AG20443 (cell line): ENCODE results near the gene MYO16.
"Not testable (repeated sequence)": the region's sequence is repeated elsewhere in the genome, so short reads cannot be mapped to it uniquely, and the experiment has no call there.

Experiments
- DNase-seq: peaks from one replicate; pipeline ENCODE4 v3.0.0; 2012; ENCODE audit warnings: low spot score, mixed read lengths

MYO16 gene

DNA sequence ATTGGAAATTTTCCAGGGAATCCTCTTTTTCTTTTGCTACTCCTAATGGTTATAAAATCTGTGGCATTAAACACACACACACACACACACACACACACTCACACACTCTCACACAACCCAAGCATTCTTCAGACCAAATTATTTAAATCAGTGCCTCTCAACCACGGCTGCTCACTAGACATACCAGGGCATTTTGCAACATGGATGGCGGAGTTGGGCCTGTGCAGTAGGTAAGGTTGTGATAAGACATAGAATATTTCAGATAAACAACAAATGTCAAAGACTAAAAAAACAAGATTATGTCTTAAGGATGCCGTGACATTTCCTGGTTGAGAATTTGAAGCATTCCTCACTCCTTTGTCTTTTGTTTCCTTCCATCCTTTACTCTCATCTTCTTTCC, 443.1 kb downstream of the MYO16 start:
- no peak for DNase-seq

DNA sequence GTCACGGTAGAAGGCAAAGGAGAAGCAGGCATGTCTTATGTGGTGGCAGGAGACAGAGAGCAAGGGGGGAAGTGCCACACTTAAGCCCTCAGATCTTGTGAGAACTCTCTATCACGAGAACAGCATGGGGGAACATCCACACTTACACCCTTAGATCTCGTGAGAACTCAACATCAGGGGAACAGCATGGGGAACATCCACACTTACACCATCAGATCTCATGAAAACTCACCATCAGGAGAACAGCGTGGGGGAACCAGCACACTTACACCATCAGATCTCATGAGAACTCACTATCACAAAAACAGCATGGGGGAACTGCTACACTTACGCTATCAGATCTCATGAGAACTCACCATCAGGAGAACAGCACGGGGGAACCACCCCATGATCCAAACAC, 445.0 kb downstream of the MYO16 start:
- no peak for DNase-seq

DNA sequence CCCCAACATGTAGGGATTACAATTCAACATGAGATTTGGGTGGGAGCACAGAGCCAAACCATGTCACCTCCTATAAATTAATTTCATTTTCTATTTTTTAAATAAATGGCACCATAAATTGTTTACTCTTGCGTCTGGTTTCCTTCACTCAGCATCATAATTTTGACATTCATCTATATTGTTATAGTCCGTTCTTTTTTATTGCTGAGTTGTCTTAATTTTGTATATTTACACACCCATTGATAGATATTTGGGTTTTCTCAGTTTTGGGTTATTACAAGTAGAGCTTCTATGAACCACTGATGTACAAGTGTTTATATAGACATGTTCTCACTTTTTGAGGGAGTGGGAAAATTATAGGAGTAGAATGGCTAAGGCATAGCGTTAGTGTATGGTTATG, 445.4 kb downstream of the MYO16 start:
- no peak for DNase-seq

DNA sequence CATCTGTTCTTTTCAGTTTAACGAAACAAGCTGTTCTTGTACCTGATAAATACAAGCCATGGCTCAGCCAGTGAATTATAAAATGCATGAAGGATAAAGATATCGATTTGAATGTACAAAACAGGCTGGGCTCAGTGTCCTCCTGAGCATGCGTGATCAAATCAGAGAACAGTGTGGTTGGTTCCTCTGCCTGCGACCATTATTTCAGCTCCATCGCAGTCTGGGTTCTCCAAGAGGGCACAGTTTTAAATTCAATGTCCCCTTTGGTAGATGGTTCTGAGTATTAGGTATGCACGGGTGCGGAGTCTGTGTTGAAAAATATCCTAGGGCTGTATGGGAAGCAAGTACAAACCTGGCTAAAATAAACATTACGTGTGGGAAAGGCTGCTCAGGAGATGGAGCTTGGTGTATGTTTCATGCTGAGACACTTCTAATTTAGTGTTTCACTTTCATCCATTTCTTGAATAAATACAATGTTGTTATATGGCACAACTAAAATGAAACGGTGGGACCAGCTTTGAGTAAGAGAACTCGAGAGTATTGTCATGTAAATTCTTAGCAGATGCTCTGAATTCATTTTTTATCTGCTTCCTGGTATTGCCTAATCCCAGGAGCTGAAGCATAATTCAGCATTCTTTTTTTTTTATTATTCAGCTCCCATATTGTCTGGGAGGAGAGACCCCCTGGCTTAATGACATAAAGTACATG, 458.7 kb downstream of the MYO16 start:
- no peak for DNase-seq

DNA sequence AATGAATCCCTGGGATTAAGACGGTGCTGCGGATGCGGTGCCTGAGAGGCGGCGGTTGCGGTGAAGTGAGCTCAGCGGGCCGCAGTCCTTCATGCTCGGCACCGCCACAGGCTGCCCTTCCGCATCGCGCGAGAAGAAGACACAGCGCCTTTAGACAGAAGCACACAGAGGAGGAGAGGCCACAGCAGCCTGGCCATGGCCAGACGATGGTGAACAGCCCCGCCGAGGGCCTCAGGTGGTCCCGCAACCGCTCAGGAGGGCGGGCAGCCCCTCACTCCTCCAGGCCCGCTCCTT, 459.2 kb downstream of the MYO16 start:
- DNase-seq, result no peak

DNA sequence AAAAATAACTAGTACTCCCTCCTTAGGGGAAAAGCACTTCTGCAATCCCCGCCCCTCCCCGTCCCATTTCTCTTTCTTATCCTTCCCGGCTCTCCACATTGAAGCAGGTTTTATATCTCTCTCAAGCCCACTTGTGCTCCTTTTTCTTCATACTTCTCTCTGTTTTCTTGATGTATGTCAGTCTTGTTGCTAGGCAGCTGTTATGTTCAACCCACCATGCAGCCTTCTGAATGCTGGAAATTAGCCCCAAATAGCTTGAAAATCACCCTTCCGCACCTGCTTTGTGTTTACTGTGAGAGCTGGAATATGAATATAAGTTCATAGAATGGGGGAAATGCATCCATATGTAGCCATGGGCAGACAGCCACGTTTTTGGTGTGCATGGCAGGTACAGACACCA, 461.4 kb downstream of the MYO16 start:
- DNase-seq, result no peak

DNA sequence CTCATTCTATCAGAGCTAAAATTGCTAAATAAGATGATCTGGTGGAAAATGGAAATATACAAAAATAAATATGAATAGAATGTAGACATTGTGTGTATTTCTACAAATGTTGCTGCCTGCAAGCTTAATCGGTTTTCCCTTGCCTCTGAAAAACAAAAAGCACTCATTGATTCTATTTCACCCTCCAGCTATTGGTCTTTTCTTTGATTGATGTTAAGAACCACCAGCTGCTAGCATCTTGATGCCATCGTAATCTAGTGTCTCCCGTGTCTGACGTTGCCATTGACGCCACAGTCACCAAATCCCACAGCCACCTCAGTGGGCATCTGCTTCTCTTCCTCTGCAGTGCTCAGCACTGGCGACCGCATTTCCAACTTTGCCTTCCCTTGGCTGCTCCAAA, 461.8 kb downstream of the MYO16 start:
- no peak for DNase-seq

DNA sequence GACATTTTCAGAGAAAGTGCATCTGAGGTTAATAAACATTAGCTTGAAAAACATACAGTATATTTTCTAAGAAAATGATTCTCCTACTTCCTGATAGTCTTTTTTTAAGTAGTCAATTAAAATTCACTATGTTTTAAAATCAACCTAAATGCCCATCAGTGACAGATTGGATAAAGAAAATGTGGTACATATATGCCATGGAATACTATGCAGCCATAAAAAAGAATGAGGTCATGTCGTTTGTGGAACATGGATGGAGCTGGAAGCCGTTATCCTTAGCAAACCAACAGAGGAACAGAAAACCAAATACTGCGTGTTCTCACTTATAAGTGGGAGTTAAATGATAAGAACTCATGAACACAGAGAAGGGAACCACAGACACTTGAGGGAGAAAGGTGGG, 462.8 kb downstream of the MYO16 start:
- DNase-seq, result not testable (repeated sequence)

DNA sequence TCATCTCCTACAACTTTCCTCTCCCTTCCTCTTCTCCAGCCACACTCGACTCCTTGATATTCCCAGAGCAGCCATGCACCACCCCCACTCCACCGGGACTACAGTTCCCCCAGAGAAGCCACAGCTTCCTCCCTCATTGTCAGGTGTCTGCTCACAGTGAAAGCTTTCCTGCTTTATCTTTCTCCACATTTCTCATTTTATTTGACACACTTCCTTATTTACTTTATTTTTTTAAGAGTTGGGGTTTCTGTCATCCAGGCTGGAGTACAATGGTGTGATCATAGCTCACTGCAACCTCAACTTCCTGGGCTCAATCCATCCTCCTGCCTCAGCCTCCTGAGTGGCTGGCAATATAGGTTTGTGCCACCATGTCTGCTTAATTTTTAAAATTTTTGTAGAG, 464.6 kb downstream of the MYO16 start:
- DNase-seq, result no peak

DNA sequence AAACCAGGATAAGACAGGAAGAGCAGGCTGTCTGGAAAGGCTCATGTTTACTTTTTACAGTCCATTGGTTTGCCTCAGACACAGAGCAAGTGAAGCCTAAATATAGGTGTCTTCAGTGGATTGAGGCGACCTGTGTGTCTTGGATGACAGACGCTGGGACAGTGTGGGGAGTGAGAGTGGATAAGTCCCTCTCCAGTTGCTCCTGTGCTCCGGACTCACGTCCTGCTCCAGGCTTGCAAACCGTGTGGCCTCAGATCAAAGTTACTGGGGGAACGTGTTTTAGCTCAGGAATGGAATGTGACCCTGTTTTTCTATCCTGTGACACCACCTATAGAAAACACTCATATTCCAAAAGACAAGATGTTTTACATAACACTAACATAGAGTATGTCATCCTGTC, 465.7 kb downstream of the MYO16 start:
- no peak for DNase-seq

DNA sequence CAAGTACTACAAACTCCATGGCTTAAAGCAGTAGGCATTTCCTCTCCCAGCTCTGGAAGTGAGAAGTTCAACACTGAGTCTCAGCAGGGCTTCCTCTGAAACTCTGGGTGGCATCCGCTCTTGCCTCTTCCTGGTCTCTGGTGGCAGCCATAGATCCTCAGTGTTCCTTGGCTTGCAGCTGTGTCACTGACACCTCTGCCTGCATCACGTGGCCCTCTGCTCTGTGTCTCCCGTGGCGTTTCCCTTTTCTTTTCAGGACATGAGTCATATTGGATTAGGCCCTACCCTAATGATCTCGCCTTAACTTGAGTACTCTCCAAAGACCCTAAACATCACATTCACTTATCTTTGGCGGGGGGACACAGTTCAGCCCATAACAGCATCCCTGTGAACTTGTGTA, 466.7 kb downstream of the MYO16 start:
- no peak for DNase-seq

DNA sequence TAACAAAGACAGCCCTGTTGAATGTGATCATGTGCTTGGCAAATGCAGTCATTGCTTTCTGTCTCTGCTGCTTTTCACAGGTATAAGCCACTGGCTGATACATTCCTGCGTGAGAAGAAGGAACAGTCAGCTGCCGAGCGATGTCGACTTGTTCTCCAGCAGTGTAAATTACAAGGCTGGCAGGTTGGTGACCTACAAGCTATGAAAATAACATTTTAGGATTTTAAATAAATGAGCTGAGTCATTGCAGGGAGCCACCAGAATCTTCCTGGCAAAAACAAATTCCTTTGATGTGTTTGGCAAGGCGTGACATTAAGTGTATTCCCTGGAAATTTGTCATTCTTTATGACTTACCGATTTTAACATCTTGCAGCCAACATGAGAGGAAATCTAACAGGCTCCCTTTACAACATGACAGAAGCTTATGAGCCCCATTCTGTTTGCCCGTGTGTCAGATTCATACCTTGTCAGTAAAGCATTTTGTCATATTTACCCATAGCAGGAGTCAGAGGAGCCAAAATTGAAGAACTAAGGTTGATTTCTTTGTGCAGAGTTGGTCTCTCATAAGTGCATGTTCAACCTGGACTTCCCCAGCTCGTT, 471.4 kb downstream of the MYO16 start:
- DNase-seq, result no peak

DNA sequence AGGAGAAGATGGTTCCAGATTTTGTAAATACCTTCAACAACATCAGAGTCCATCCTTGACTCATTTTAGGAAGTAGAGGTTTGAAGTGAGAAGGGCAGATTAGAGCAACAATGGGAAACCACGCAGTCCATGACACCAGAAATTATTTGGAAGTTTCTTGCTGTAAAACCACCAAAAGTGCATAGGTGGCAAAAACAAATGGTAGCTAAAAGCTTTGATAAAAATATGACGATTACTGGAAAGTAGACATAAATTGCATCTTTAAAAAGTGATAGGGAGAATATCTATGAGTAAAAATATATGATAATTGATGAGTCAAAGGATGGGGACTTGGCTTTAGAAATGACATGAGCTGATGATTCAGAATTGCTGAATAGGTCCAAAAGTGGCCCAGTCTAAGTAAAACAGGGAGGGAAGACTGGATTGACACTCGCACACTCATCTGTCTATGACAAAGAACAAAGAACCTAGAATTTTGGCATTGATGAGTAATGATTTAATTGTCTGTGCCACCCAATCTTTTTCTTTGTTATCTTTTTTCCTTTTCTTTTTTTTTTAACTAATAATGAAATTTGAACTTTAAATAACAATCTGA, 472.2 kb downstream of the MYO16 start:
- DNase-seq, result no peak

DNA sequence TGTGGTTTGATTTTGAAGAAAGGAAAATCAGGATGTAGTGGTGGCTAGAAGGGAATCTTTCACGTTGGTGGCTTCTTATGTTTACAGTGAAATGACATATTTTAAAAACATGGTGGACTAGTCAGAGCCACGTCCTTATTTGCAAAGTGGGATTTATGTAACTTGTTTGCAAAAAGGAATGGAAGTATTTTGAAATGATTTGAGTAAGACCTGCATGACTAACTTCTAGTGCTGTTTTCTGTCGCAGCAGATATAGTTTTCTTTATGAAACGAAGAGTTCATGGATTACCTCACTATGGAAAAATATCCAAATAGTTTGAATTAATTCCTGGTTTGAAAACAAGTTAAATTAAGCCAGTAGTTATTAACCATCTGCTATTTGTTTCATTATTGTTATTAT, 476.5 kb downstream of the MYO16 start:
- no peak for DNase-seq

DNA sequence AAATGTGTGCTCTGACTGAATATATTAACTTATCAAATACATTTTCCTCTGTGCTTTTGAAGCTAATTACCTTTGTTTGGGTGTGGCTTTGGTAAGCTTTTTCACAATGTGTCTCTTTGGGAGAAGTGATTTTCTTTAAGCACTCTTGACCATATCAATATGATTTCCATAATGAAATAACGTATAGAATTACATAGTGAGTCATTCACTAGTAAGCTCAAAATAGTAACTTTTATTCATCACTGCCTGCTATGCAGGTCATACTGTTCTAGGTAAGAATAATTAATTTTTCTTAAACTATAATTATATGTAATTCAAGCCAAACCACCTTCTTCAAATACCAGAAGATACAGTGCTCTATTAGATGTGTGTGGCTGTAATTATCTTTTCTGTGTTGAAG, 480.7 kb downstream of the MYO16 start:
- no peak for DNase-seq

DNA sequence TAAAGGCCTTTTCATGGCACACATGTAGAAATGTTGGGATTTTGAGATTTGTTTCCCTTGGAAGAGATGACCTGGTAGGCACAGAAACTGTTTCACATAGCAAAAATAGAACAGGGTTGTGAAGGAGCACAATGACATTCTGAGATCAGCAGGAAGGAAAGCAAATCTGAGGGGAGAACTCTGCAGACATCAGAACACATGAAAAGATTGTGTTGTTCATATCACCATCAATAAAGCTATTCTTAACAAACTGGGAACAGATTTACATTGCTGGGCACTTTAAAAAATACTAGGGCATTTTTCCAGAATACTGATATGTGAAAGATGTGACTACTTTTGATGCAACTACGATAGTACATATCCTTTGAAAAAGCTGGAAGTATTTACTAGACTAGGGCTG, 481.7 kb downstream of the MYO16 start:
- no peak for DNase-seq

DNA sequence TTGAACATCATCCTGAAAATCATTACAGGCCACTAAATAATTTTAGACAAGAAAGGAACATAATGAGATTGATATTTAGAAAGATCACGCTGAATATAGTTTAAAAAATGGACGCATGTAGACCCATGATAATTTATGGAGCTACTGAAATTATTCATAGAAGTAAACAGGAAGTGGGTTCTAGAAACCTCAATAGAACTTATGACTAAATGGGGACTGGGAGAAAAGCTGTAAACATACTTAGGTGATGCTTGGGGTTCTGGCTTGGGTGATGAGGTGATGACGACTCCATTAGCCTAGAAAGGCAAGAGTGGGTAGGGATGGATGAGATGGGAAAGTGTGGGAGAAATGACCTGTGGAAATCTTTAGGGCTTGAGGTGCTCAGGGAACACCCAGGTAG, 484.0 kb downstream of the MYO16 start:
- DNase-seq, result no peak

DNA sequence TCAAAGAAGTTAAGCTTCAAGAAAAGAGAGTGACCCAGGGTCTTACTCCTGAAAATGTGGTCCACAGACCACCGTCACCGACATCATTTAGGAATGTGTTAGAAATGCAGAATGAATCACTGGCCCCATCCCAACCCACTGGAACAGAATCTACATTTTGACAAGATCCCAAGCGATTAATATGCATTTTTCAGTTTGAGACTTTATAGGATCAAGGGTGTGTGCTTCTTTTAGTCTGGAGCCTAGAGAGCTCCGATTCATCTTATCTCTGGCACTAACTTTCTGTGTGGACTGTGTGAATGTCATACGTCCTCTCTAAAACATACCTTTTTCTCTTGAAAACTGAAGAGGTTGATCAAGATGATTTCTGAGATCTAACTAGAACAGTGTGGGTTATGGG, 484.8 kb downstream of the MYO16 start:
- no peak for DNase-seq

DNA sequence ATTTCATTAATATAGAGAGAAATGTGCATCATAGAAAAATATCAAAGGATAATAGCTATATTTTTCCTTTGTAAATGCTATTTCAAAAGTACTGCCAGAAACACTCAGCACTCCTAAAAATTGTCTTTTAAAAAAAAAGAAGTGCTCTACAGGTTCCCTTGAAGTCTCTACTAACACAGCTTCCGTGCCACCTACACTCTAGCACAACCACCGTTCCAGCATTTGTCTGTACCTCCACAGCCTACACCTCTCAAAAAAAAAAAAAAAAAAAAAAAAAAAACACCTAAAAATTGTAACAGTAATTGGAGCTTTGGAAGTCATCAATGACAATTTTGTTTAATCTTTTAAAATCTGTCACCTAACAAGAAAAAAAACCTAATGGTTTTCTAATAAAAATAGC, 485.6 kb downstream of the MYO16 start:
- DNase-seq, result no peak

DNA sequence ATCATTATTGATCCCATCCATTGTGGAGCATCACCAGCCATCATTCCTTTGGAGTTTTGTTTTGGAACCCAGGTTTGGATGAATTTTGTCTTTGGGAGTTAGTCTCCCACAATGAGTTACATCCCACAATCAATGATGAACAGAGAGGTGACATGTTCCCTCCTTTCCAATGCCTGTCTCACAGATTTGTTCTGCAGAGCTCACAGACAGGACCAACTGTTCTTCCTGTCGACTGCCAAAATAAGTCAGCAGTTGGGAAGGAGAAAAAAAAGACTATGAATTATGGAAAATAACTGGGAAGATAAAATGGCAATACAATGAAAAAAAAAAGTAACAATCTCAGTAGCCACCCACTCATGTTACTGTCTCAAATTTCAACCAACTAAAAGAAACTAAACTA, 489.1 kb downstream of the MYO16 start:
- DNase-seq, result no peak

DNA sequence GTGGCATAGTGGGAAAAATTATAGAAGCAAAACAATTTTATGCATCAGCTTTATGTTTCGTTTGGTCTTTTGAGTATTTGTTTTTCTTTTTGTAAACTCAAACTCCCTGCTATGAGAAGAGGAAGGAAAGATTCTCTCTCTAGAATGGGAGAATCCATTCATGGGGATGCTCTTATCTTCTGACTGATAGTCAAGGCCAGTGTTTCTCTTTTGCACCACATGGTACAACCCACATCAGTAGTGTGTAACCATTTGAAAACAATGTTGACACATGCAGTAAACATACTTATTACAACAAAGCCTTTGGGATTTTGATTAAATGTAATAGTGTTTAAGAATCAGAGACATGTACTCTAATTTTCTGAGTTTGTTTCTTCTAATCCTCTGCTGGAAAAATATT, 490.5 kb downstream of the MYO16 start:
- no peak for DNase-seq

DNA sequence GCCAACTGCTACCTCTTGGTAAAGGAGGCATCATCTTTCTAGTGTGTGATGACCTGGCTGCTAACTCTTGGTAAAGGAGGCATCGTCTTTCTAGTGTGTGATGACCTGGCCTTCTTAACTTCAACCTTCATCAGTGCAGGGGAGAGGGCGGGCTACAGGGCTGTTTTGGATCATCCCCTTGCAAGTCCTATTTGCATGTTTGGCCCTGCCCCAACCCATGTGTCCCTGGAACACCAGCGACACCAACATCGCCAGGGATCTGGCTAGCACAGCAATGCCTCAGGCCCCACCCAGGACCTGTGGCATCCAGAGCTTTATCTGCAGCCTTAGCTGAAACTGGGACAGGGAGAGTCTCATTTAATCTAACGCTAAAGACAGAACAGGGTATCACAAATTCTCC, 492.4 kb downstream of the MYO16 start:
- no peak for DNase-seq

DNA sequence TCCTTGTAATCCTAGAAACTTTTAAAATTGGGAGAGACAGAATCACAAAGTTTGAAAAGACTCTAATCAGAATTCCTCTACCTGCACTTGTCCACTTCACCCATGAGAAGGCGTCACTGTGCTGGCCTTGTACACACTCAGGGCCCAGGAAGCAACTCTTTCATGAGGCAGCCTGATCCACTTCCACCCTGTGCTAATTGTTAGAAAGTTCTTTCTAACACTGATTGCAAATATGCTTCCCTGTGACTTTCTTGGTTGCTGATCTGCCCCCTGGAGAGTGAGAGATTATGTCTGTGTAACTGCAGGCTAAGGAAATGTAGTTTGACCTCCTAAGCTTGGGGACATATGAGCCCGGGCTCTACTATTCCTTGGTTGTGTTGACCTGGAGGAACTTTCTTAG, 494.6 kb downstream of the MYO16 start:
- DNase-seq, result no peak

DNA sequence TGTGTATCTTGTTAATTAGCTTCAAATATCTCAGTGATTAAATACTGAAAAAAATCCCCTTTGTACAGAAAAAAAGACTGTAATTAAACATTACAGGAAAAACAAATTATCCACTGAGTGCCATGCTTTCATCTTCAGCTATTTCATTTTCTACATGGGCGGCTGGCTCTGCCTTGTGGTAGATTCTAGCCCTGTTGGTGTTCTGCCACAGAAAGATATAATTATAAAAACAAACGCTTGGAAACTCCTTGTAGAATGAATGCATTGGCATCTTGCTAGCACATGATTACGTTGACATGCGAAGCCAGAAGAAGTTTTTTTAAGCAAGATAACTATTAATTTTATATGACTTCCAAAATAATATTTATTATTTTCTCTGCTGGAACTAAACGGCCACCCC, 496.8 kb downstream of the MYO16 start:
- DNase-seq, result no peak
